HG03457 (cell line): Measurements from ENCODE around the gene OR51B2.
"Not testable (repeated sequence)": the region's sequence is repeated elsewhere in the genome, so short reads cannot be mapped to it uniquely, and the experiment has no call there.

Experiments
- ATAC-seq: cut with Tn5 transposase; IDR thresholded peaks from one replicate; pipeline ENCODE4 v1.9.1; 2021; ENCODE audit warnings: moderate number of reproducible peaks; ENCODE audit not compliant: unreplicated experiment

The OR51B2 gene

DNA sequence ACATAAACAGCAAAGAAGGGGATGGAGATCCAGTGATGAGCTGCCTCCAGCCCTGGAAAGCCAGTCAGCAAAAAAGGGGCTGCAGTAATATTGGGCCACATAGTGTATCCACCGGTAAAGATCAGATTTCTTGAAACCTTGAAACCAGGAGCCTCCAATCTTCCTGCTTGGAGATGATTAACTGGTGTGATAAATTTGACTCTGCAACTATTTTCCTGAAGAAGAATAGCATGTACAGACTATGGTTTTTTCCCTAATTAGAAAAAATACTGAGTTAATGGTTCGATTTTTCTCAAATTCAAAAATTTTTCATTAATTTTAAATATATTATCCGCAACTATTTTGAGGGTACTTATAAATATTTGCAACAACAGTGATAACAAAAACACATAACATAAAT is at the start of gene OR51B2:
Gene OR51B2 (minus strand): TSS at position 101 of the 400 bp plus-strand sequence. CDS start 0 bp downstream, at position 101.
- ATAC-seq: no peak

DNA sequence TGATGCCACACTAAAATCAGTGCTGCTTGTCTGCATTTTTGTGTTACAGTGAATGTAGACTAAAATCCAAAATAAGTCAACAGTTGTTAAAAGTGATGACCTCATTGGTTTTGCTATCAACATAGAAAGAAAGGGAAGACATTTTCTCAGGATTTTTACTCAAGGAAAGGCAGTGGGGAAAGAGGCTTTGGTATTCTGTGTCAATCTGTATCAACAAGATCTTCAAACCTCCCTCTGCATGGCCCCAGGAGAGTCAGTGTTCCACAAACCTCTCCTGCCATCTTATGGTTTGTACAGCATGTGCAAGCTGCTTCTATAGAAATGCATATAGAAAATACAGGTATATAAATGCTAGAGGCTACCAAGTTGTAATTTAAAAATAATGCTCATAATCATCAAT is 45.7 kb upstream of the OR51B2 start:
- peak; percentile 74 for ATAC-seq

GRCh38 chr11:5368502-5369043 is 44.5 kb upstream of the OR51B2 start:
- ATAC-seq: no peak

DNA sequence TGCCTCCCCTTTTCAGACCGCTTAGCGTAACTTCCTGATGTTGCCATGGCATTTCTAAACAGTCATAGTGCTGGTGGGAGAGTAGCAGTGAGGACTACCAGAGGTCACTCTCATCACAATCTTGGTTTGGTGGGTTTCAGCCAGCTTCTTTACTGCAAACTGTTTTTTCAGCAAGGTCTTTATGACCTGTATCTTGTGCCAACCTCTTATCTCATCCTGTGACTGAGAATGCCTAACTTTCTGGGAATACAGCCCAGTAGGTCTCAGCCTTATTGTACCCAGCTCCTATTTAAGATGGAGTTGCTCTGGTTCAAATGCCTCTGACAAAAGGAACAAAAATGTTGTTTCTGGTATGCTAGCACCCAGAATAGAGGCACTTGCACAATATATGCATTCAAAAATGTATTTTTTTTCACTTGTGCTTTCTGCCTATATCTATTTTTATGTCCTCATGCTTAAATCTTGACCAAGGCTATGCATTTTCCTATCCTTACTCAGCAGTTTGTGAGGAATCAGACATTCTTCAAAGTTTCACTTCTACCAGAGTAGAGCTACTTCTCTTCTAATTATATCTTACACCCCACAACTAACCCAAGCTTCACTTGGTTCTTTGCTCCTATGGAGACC is 43.5 kb upstream of the OR51B2 start:
- no peak for ATAC-seq

DNA sequence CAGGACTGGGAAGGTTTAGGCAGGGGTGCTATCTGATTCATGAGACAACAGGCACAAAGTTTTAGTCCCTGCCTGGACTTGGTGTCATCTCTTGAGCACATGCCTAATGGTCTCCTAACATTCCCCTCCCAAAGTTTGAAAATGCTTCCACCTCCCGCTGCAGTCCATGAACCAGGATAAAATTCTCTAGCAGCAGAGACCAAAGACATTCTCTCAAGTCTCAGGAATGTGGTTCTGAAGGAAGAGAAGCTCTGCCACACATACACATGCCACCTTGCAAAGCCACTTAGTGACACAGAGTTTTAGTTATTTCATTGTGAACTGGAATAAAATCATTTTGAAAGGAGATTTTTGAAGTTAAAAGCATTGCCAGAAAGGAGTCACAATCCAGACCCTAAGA is 42.8 kb upstream of the OR51B2 start:
- no peak for ATAC-seq

DNA sequence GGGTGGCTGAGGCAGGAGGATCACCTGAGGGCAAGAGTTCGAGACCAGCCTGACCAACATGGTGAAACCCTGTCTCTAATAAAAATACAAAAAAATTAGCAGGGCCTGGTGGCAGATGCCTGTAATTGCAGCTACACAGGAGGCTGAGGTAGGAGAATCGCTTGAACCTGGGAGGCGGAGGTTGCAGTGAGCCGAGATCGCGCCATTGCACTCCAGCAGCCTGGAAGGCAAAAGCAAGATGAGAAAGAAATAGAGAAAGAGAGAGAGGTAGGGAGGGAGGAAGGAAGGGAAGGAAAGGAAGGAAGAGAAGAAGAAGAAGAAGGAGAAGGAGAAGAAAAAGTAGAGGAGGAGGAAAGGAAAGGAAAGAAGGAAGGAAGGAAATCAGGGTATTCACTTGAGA is 42.3 kb upstream of the OR51B2 start:
- ATAC-seq: not testable (repeated sequence)

DNA sequence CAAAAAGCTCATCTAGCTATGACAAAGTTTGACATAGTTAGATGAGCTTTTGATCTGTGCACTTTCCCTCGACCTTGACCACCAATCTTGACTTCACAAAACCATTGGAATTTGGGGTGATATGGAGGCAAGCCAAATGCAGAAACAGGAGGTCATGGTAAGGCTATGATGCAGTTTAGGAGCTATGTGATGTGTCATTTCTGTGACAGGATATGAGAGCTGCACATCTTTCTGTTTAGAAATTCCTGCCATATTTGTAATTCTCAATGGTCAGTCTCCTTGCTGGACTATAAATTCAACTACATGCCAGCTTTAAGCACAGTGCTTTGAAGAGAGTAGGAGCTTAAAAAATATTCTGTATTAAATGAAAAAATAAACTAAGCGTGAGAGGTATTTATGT is 40.1 kb upstream of the OR51B2 start:
- no peak for ATAC-seq

DNA sequence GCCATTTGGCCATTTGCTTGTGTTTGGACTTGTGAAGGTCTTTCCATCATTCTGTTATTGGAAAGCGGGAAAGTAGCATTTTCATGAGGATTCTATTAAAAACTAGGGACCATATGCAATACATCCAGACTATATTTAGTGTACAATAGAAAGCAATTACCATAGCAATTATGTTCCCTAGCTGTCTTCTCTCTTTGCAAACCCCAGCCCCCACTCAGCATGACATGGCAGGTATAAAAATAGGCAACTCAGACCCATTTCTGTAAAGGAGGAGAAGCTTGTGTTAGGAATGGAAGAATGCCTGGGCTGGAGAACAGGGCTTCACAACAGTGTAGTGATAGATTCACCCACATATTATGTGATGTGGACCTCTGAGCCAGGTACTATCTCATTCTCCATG is 39.6 kb upstream of the OR51B2 start:
- ATAC-seq: no peak

DNA sequence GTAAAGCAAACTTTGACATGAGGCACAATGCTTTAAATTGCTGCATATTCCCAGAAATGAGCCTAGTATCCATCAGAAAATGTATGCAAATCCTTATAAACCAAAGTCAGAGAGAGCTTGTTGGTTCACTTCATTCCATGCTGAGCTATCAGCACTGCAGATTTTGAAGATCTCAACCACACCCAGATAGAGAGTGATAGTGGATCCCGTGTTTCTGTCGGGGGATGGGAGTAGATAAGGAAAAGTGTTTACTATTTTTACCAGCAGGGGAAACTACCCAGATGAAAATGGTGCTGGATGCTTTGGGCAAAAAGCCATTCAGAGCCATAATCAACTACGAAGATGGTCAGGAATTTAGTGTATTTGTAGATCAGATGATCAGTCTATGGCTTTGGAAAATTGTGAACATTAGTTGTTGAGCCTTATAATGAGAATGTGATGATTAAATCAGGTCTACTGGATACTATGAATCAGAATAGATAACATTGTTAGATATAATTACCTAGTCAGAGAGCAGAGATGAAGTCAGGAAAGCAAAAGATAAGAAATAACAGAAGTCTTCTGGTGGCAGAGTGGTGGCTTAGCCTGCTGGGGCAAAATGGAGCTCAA is 38.0 kb upstream of the OR51B2 start:
- no peak for ATAC-seq

GRCh38 chr11:5356031-5356430 is 31.9 kb upstream of the OR51B2 start:
- ATAC-seq: not testable (repeated sequence)

DNA sequence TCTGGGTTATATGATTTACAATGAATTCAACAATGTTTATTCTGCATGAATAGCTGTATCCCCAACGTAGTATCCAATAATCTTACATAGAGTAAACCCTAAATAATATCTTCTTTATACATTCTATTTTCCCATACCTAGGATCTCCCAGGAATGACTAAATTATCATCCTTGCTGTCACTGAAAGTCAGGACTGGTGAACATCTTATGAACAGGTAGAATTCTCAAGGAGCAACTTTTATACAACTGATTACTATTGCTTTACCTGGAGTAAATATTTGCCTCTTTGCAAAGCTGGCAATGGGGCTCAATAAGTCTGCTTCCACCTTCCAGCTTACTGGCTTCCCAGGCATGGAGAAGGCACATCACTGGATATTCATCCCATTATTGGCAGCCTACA is 27.1 kb upstream of the OR51B2 start, which contains the start of gene OR51B6:
Gene OR51B6 (plus strand): TSS at position 301 of the 400 bp plus-strand sequence. CDS start 0 bp downstream, at position 301.
- ATAC-seq: no peak

- ATAC-seq: no peak
These were observed 25.5 kb upstream of the OR51B2 start for GRCh38 chr11:5349550-5349949.

DNA sequence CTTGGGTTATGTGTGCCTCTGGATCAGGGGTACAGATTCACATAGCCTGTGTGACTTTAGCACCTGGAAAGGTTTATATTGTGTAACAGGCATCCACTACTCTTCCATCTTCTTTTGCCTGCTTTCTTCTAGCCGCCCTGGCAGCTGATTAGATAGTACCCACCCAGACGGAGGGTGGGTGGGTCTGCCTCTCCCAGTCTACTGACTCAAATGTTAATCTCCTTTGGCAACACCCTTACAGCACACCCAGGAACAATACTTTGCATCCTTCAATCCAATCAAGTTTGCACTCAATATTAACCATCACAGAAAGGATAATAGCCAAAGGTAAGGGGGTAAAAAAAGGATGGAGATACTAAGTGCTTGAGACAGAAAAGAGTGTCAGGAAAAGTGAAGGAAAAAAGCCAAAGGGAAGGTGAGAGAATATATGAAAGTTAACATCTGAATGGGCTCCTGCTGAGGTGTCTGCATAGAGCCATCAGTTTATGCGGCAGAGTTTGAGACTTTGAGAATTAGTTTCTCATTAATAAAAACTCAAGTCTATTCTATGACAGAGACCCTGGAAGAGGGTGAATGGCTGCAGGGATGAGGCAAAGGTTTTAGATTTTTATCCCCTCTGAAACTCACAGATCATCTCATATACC is 24.6 kb upstream of the OR51B2 start:
- no peak for ATAC-seq

- ATAC-seq: no peak
These were observed 21.7 kb upstream of the OR51B2 start for GRCh38 chr11:5345831-5346230.

DNA sequence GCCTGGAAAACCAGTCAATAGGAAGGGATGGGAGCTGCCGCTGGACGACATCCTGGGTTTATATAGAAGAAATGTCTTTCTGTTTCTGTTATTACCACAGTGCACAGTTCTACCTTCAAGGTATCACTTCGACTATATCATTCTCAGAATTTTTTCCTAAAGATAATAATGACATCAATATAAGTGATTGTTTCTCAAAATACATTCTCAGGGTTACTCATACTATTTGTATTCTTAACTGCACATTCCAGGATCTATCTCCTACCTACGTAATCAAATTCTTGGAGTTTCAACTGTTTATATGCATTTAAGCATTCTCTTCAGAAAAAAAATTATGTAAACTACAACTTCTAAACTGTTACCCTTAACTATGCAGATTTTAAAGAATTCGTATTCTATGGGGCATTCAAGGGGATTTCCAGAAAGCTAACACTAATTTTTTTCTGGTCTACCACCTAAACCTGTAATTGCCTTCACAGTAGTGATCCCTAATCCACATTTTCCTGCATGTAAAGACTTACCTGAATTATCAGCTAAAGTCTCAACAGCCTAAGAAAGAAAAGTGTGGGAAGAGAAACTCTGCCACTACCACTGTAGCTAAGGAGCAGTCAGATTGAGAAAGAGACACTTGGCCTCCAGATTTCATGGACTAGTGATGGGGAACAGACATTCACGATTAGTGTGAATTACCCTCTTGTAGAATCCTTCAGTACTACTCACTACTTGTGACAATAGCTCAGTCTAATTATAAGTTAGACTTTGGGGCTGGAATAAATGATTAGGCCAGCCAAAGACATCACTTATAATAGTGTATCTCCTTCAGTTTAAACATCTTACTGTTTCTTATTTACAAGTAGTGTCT is 19.6 kb upstream of the OR51B2 start, which contains the start of gene OR51B5:
Gene OR51B5 (minus strand): TSS at position 51 of the 862 bp plus-strand sequence. CDS start 0 bp downstream, at position 51.
- ATAC-seq: no peak

DNA sequence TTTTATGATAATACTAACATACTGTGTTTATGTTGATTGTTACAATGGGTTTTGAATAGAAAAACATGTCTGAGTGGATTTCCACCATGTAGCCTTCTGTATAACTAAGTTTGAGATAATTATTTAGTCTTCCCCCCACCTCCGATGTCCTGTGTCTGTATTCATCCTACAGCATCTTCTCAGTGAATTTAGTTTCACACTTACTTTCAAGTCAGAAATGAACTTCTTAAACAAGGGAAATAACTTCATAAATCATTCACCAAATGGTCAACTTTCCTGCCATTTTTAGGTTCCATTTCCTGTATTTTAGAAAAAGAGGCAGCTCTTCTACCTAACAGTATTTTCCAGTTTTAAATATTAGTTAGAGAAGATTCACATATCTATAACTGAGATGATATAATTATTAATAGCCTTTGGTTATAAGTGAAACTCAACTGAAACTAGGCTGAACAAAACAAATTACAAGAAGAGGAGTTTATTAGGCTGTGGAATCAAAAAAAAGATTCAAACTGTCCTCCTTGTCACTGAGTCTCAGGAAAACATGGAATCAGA is 15.8 kb upstream of the OR51B2 start:
- peak; percentile 77 for ATAC-seq

DNA sequence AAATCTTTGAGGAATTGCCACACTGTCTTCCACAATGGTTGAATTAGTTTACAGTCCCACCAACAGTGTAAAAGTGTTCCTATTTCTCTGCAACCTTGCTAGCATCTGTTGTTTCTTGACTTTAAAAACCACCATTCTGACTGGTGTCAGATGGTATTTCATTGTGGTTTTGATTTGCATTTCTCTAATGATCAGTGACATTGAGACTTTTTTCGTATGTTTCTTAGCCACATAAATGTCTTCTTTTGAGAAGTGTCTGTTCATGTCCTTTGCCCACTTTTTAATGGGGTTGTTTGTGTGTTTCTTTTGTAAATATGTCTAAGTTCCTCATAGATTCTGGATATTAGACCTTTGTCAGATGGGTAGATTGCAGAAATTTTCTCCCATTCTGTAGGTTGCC is 13.2 kb upstream of the OR51B2 start:
- not testable (repeated sequence) for ATAC-seq

DNA sequence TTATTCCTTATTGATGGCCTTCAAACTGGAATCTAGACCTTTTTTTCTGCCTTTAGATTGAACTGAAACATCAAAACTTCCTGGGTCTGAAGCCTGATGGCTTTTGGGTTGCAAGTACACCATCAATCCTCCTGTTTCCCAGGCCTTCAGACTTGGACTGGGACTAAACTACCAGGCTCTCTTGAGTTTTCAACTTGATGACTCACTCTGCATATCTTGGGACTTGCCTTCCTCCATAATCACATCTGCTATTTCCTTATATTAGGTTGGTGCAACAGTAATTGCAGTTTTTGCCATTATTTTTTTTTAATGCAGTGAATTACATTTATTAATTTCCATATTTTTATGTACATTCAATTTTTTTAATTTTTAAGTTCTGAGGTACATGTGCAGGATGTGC is 12.2 kb upstream of the OR51B2 start:
- no peak for ATAC-seq

- ATAC-seq: no peak
These were observed 11.1 kb upstream of the OR51B2 start for GRCh38 chr11:5335170-5335569.

DNA sequence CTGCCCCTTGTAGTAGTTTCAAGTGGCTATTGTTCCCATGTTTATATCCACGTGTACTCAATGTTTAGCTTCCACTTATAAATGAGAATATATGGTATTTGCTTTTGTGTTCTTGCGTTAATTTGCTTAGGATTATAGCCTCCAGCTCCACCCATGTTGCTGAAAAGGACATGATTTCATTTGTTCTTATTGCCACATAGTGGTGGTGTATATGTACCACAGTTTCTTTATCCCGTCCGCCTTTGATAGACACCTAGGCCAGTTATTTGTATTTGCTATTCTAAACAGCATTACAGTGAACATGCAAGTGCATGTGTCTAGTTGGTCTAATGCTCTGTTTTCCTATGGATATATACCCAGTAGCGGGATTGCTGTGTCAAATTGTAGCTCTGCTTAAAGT is 6.8 kb downstream of the OR51B2 start:
- ATAC-seq: no peak
